Esophagus mucosa (tissue), 1 donor: ENCODE data around the gene OR51V1. TPM values are rescaled to one million over a fixed set of nuclear protein-coding genes. Genes with fewer than 3 reads are reported as not detected.
"Not testable (repeated sequence)": the region's sequence is repeated elsewhere in the genome, so short reads cannot be mapped to it uniquely, and the experiment has no call there.

Experiments used
- ATAC-seq: fragments of 200-7000 bp; cut with Tn5 transposase; one replicate; pipeline ENCODE4 v1.9.1; 2020
- total RNA-seq: library from RNA; stranded (reverse); gene quantifications from one replicate; pipeline ENCODE4 v1.2.4, GENCODE V29; 2023
- donor health status: DM: yes; HTN: yes; CAD: no.

OR51V1 gene
- total RNA-seq, 1 donor from 2014 or later = not detected

DNA sequence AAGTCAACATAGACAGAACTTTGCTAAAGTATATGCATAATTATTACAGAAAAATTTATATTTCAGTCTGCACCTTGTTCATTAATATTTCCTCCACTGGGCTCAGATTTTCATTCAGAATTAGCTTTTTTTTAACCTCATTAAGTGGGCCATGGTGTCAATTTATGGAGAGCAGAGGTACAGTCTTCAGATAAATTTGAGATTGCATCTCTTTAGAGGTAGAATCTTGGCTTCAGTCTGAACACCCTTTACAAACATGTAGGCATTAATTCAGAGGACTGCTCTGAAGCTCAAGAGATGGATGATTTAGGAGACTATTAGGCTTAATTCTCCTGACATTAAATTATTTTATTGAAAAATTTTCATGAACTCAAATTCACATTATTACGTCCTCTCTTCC, 29.8 kb upstream of the OR51V1 start:
- no peak for ATAC-seq

DNA sequence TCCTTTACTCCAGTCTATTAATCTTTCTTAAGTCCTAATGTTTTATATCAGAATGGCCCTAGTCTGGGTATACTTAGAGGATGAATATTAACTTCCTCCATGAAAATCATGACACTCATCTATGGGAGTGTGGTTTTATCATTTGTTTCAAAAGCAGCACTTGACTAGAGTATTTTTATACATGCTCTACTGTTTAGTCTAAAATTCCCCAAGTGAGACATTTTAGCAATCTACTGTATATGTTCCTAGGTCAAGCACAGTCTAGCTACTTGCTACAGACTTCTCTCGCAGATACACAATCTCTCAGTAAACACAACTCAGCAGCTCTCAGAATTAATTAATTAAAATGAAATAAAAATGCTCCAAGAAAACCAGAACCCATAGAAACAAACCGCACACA, 29.3 kb upstream of the OR51V1 start:
- ATAC-seq = no peak

DNA sequence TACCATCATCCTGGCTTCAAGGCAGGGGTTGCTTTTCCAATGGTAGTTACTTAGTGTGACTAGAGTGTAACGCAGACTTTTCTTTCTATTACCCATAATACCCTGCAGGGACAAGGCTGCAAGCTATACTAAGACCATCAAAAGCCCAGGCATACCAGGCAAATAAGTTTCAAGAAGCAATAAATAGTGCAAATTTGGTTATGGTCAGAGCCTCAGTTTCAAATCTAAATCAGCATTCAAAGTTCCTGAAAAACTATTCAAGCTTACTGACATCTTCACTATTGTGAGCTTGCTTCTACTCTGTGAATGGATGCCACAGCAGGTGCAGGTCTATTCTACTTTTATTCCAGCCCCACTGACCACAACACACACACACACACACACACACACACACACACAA, 28.9 kb upstream of the OR51V1 start:
- no peak for ATAC-seq

- no peak for ATAC-seq
Measured at GRCh38 chr11:5228124-5228523, 27.6 kb upstream of the OR51V1 start.

DNA sequence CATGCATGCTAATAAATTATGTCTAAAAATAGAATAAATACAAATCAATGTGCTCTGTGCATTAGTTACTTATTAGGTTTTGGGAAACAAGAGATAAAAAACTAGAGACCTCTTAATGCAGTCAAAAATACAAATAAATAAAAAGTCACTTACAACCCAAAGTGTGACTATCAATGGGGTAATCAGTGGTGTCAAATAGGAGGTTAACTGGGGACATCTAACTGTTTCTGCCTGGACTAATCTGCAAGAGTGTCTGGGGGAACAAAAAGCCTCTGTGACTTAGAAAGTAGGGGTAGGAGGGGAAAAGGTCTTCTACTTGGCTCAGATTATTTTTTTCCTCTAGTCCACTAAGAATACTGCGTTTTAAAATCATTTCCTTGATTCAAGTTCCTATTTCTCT, 27.2 kb upstream of the OR51V1 start:
- ATAC-seq = no peak

DNA sequence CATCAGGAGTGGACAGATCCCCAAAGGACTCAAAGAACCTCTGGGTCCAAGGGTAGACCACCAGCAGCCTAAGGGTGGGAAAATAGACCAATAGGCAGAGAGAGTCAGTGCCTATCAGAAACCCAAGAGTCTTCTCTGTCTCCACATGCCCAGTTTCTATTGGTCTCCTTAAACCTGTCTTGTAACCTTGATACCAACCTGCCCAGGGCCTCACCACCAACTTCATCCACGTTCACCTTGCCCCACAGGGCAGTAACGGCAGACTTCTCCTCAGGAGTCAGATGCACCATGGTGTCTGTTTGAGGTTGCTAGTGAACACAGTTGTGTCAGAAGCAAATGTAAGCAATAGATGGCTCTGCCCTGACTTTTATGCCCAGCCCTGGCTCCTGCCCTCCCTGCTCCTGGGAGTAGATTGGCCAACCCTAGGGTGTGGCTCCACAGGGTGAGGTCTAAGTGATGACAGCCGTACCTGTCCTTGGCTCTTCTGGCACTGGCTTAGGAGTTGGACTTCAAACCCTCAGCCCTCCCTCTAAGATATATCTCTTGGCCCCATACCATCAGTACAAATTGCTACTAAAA, 26.3 kb upstream of the OR51V1 start, which contains the start of gene HBB:
Gene HBB (minus strand): TSS at position 340 of the 579 bp plus-strand sequence. CDS start 50 bp downstream, at position 290.
- ATAC-seq = no peak

- no peak for ATAC-seq
Measured at GRCh38 chr11:5225480-5225871, 25.0 kb upstream of the OR51V1 start.

DNA sequence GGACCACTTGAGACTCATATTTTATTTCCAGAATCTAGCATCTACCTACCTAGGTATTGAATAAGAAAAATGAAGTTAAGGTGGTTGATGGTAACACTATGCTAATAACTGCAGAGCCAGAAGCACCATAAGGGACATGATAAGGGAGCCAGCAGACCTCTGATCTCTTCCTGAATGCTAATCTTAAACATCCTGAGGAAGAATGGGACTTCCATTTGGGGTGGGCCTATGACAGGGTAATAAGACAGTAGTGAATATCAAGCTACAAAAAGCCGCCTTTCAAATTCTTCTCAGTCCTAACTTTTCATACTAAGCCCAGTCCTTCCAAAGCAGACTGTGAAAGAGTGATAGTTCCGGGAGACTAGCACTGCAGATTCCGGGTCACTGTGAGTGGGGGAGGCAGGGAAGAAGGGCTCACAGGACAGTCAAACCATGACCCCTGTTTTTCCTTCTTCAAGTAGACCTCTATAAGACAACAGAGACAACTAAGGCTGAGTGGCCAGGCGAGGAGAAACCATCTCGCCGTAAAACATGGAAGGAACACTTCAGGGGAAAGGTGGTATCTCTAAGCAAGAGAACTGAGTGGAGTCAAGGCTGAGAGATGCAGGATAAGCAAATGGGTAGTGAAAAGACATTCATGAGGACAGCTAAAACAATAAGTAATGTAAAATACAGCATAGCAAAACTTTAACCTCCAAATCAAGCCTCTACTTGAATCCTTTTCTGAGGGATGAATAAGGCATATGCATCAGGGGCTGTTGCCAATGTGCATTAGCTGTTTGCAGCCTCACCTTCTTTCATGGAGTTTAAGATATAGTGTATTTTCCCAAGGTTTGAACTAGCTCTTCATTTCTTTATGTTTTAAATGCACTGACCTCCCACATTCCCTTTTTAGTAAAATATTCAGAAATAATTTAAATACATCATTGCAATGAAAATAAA, 24.3 kb upstream of the OR51V1 start:
- ATAC-seq = no peak

- no peak for ATAC-seq
Measured at GRCh38 chr11:5223686-5224085, 23.2 kb upstream of the OR51V1 start.

DNA sequence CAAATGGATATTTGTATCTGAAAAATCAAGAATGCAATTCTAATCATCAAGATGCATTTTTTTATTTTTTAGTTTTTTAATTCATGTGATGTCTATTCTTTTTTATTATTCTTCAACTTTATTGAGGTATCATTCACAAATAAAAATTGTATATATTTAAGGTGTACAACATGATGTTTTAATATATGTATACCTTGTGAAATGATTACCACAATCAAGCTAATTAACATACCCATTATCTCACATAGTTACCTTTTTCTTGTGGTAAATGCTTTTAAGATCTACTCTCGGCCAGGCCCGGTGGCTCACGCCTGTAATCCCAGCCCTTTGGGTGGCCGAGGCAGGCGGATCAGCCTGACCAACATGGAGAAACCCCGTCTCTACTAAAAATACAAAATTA, 22.7 kb upstream of the OR51V1 start:
- ATAC-seq = no peak

DNA sequence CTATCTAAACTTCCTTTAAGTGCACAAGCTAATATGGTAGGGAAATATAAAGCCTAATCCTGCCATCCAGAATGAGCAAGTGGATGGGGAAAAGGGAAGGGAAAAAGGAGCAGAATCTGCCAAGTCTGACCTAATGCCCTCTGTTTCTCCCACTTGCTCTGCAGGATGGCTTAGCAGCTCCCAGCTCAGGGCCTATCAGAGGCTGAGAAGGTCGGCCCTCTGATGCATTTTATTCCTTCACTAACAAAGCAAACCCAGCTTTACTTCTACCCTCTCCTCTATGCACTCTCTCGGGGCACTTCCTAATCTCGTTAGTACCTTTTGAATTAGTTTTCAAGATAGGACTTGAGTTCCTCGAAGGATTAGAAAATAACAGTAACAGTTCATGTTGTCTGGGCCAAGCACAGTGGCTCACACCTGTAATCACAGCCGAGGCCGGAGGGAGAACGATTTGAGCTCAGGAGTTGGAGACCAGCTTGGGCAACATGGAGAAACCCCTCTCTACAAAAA, 9.9 kb upstream of the OR51V1 start:
- no peak for ATAC-seq

- no peak for ATAC-seq
Measured at GRCh38 chr11:5204787-5205186, 4.3 kb upstream of the OR51V1 start.

GRCh38 chr11:5203366-5203765, 2.9 kb upstream of the OR51V1 start:
- ATAC-seq = no peak

DNA sequence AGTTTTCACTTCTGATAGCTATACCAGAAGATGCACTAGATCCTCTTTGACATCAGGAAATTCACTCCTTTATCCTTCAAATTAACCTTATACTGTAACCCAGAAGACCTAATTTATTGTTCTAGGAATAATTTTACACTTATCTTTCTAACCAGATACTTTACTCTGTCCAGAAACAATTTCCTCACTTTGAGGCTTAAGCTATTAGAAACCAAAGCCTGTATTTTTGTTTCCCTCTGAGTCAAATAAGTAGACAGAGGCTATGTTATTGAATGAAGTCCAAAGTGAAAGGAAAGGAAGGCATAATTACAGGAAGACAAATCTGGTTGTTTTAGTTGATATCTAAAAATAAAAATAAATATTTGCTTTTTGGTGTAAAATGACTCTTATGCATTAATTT, 2.2 kb downstream of the OR51V1 start:
- ATAC-seq = no peak

DNA sequence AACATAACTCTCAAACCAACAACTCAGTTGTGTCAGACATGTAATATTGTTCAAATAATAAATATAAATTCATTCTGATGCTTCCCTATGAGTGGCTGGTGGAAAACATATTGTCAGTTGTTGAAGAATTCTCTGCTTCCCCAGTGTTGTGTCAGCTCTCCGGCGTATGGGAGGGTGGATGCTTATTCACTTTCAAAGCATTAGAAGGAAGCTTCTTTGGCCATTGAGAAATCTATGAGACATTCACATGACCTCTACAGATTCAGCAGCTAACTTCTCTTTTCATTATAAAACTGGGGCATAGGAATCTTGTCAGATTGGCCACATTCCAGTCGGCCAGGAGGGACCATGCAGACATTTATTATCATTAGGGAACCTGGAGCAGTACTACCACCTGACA, 2.9 kb downstream of the OR51V1 start:
- ATAC-seq = no peak

DNA sequence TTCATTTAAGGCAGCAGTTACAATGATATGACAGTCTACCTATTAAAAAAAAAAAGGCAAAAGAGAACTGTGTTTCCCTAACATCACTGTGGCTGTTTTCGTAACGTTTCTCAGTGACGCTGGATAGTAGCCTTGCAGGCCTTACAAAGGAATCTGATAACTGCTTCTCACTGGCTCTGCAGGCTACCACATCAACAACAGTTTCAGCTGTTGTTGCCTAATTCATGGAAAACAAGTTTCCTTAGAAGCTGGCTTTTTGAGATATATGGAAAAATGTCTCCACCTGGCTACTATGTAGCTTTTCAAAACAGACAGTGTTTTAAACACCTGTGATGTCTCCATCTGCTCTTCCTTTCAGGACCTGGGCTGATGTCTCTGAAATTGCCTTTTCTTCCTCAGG, 3.8 kb downstream of the OR51V1 start:
- ATAC-seq = no peak

- no peak for ATAC-seq
Measured at GRCh38 chr11:5196067-5196466, 4.4 kb downstream of the OR51V1 start.

DNA sequence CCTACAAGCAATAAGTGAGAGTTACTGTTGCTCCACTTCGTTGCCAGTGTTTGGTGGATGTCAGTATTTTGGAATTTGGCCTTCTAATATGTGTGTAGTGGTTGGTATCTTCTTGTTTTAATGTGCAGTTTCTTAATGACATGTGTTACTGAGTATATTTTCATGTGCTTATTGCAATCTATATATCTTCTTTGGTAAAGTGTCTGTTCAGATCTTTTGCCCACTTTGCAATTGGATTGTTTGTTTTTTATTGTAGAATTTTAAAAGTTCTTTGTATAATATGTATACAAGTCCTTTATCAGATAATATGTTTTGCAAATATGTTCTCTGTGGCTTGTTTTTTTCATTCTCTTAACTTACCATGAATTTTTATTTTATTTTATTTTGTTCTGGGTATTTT, 7.7 kb downstream of the OR51V1 start:
- no peak for ATAC-seq

DNA sequence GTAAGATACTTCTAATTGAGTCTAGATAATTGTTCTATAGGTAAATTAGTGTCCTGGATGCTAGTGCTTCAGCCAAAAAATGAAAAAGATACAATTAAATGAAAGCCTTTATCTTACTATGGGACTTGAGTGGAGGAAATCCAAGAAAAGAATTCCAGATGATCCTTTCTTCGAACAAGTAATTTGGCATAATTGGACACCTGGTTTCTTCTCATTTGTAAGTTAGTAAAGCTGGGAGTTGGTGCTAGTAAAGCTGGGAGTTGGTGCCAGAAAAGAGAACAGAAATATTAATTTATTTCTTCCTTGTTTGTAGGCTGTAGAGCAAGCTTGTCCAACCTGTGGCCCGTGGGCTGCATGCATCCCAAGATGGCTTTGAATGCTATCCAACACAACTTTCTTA, 12.3 kb downstream of the OR51V1 start:
- no peak for ATAC-seq

- no peak for ATAC-seq
Measured at GRCh38 chr11:5178046-5178837, 22.2 kb downstream of the OR51V1 start.

DNA sequence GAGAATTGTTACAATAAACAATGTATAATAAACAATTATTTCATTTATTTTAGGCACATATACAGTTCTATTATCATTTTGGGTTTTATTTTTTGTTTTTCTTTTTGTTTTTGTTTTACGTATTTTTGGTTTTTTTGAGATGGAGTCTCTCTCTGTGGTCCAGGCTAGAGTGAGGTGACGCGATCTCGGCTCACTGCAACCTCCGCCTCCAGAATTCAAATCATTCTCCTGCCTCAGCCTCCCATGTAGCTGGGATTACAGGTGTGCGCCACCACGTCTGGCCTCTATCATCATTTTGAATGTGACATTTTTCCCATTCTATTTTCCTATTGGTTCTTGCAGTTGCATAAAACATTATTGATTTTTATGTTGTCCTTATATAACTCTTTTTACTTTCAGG, 25.5 kb downstream of the OR51V1 start:
- no peak for ATAC-seq

DNA sequence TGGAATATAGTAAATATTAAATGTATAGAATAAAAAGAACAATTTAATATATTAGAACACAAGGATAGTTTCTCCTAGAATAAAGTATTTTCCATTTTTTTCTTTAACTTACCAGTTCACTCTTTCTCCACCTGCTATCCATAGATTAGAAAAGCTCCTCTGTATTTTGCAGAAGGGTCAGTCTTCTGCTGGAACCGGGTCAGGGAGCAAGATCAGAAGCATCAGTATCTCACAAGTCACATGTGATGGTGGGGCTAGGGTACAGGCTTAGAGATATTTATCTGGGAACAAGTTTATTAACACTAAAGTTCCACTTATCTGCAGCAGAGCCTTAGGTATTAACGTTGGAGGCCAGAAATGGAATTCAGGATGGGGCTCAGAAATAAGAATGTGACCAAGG, 28.6 kb downstream of the OR51V1 start:
- ATAC-seq = no peak

- ATAC-seq = not testable (repeated sequence)
Measured at GRCh38 chr11:5165898-5166297, 34.6 kb downstream of the OR51V1 start.
